Upper lobe of right lung (tissue), 1 donor: ENCODE data around the gene CLMP. TPM values are rescaled to one million over a fixed set of nuclear protein-coding genes. Genes with fewer than 3 reads are reported as not detected.
A peak's percentile ranks its signal among the peaks of the same experiment; 100 is the strongest.

Experiments used
- ATAC-seq: fragments of 200-7000 bp; cut with Tn5 transposase; one replicate; pipeline ENCODE4 v1.9.1; 2020; ENCODE audit warnings: mild to moderate bottlenecking, moderate library complexity
- DNase-seq: peaks from one replicate; pipeline ENCODE4 v3.0.0-alpha.2; 2020
- H3K27ac ChIP-seq: fragments of 200-600 bp; one replicate; pipeline ENCODE4 v1.8.0; 2022
- H3K27me3 ChIP-seq: fragments of 200-600 bp; one replicate; pipeline ENCODE4 v1.8.0; 2022; ENCODE audit warnings: mild to moderate bottlenecking
- H3K36me3 ChIP-seq: fragments of 200-600 bp; one replicate; pipeline ENCODE4 v1.8.0; 2022
- H3K4me1 ChIP-seq: fragments of 200-600 bp; one replicate; pipeline ENCODE4 v1.8.0; 2022
- H3K4me3 ChIP-seq: fragments of 200-600 bp; one replicate; pipeline ENCODE4 v1.8.0; 2022; ENCODE audit warnings: mild to moderate bottlenecking
- H3K9me3 ChIP-seq: fragments of 200-600 bp; one replicate; pipeline ENCODE4 v1.8.0; 2022
- CTCF ChIP-seq: fragments of 200-600 bp; IDR thresholded peaks from one replicate; pipeline ENCODE4 v1.8.0; 2022; ENCODE audit warnings: antibody characterized with exemption
- intact Hi-C: fragments of 100-400 bp; cut with DNase I; formaldehyde crosslinking; loops from one replicate; pipeline ENCODE4 v1.11.0; 2022
- total RNA-seq: library from RNA; stranded (reverse); fragmentation: NEBNext Ultra II Directional; extraction: Animal tissue kit (Norgen Biotek cat#: 25700); gene quantifications from one replicate; pipeline ENCODE4 v1.2.1, GENCODE V29; 2021
- donor health status: DM: no; HTN: yes; CAD: no; lungs with severe emphysema.

The CLMP gene
- total RNA-seq, 1 donor from 2014 or later: 17.6 TPM

GRCh38 chr11:123072762-123073161 lies 122.3 kb downstream of the CLMP start:
- H3K27ac ChIP-seq: no peak overlapping the region
- no peak for DNase-seq
- no peaks in the 10 kb centered on the region for H3K27me3 ChIP-seq
- no peak for TF ChIP-seq CTCF
- H3K9me3 ChIP-seq: no peaks in the 10 kb centered on the region
- H3K36me3 ChIP-seq: peaks cover 5% of the 10 kb centered on the region
- intact Hi-C loops: no loop called here
- ATAC-seq: no peak
- no peak overlapping the region for H3K4me3 ChIP-seq
- H3K4me1 ChIP-seq: no peaks in the 10 kb centered on the region

GRCh38 chr11:123072332-123072761 lies 122.7 kb downstream of the CLMP start:
- intact Hi-C loops: no loop called here
- H3K27me3 ChIP-seq: no peaks in the 10 kb centered on the region
- no peak for TF ChIP-seq CTCF
- no peak for ATAC-seq
- no peak overlapping the region for H3K4me3 ChIP-seq
- no peak for DNase-seq
- peaks cover 5% of the 10 kb centered on the region for H3K36me3 ChIP-seq
- no peaks in the 10 kb centered on the region for H3K9me3 ChIP-seq
- H3K4me1 ChIP-seq: no peaks in the 10 kb centered on the region
- H3K27ac ChIP-seq: no peak overlapping the region

- H3K27me3 ChIP-seq: no peaks in the 10 kb centered on the region
- no peaks in the 10 kb centered on the region for H3K9me3 ChIP-seq
- ATAC-seq (peak; percentile 45), DNase-seq (no peak)
- no peaks in the 10 kb centered on the region for H3K4me1 ChIP-seq
- intact Hi-C loops: no loop called here
- TF ChIP-seq CTCF: no peak
- peak overlapping the region; percentile 55 for H3K27ac ChIP-seq
- peak overlapping the region; percentile 23 for H3K4me3 ChIP-seq
- H3K36me3 ChIP-seq: peaks cover 5% of the 10 kb centered on the region
Observed at GRCh38 chr11:123069908-123070821, 124.9 kb downstream of the CLMP start.

- peaks cover 8% of the 10 kb centered on the region for H3K36me3 ChIP-seq
- no peaks in the 10 kb centered on the region for H3K27me3 ChIP-seq
- no peak for DNase-seq
- no peaks in the 10 kb centered on the region for H3K9me3 ChIP-seq
- no peak overlapping the region for H3K4me3 ChIP-seq
- intact Hi-C loops: no loop called here
- TF ChIP-seq CTCF: no peak
- no peak for ATAC-seq
- peaks cover 15% of the 10 kb centered on the region for H3K4me1 ChIP-seq
- no peak overlapping the region for H3K27ac ChIP-seq
Observed at GRCh38 chr11:123065621-123066020, 129.4 kb downstream of the CLMP start.

DNA sequence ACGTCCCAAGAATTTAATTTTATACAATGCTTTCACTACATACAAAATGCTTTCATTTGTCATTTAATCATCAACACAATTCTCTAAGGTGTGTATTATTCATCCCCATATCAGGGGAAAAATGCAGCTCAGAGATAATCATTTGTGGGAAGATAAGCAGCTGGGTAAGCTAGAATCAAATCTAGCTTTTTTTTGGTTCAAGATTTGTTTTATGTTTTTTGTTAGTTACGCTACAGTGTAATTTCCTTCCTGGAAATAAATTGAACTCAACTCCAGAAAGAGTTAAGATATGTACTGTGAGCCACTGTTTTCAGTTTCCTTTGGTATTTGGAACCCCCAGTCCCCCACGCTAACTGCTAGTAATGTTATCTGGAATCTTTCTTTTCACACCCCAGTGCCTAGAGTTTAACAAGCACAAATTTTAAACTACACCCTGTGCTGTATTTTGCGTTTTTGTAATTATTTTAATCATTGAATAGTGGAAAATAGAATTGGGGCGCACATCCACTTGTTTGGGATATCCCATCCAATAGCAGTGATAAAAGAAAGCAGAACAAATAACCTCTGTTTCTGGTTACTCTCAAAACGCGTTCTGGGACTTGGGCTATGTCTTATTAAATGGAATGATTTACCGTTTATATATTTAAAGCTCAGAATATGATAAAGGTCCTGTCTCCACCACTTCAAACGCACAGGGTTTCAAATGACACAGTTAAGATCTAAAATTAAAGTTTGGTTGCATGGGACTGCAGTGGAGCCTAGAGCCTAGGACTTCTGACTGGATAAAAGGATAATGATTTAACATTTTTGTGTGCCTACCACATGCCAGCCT lies 131.0 kb downstream of the CLMP start:
- H3K9me3 ChIP-seq: no peaks in the 10 kb centered on the region
- no peak for TF ChIP-seq CTCF
- H3K4me3 ChIP-seq: peak overlapping the region; percentile 94
- peak overlapping the region; percentile 100 for H3K27ac ChIP-seq
- intact Hi-C loops: no loop called here
- peaks cover 23% of the 10 kb centered on the region for H3K36me3 ChIP-seq
- ATAC-seq: no peak
- H3K27me3 ChIP-seq: no peaks in the 10 kb centered on the region
- no peak for DNase-seq
- peaks cover 28% of the 10 kb centered on the region for H3K4me1 ChIP-seq
